SK-N-SH (cell line): Measurements from ENCODE around the gene UQCRC1. TPM values are rescaled to one million over a fixed set of nuclear protein-coding genes. Genes with fewer than 3 reads are reported as not detected.

Experiments used
- CTCF ChIA-PET: fragments of 300-600, 350-600 bp; formaldehyde crosslinking; extraction: SDS; loops from one replicate; lab custom pipeline; 2021; lab: Yijun Ruan, JAX
- POLR2A ChIA-PET: fragments of 350-600 bp; sonication (Branson Sonifier 250); formaldehyde crosslinking; extraction: SDS; loops from one replicate; lab custom pipeline; 2020; ENCODE audit warnings: antibody characterized with exemption, inconsistent platforms; lab: Yijun Ruan, JAX
- DNase-seq: peaks from one replicate; pipeline ENCODE4 v3.0.0; 2012
- H2AFZ ChIP-seq: fragments of 200-600 bp; sonication (generic); 2 replicates; pipeline ENCODE4 v1.8.1; 2016; ENCODE audit warnings: antibody characterized with exemption, mild to moderate bottlenecking, low read depth
- H3F3A ChIP-seq: fragments of 200-600 bp; sonication (generic); replicated peaks from 2 replicates; pipeline ENCODE3; 2016; ENCODE audit warnings: antibody characterized with exemption, mild to moderate bottlenecking; ENCODE audit not compliant: insufficient read depth
- H3K27ac ChIP-seq, 2 experiments: fragments of 200-500 bp in 1 of 2; fragments of 200-600 bp in 1 of 2; sonication (Bioruptor generic) in 1 of 2; sonication (generic), shearing (Covaris generic) in 1 of 2; 2 replicates each; pipeline versions ENCODE4 v1.5.1 to v1.6.1; 2014 to 2016; ENCODE audit warnings: low read depth in 2 of 2, inconsistent platforms in 1 of 2, low read length in 1 of 2, mild to moderate bottlenecking in 1 of 2, mixed read lengths in 1 of 2
- H3K27me3 ChIP-seq: fragments of 200-600 bp; sonication (generic), shearing (Covaris generic); 2 replicates; pipeline ENCODE4 v1.6.1; 2016; ENCODE audit warnings: mixed run types; ENCODE audit not compliant: insufficient read depth
- H3K36me3 ChIP-seq, 2 experiments: fragments of 200-500 bp in 1 of 2; fragments of 200-600 bp in 1 of 2; sonication (Bioruptor generic) in 1 of 2; sonication (generic) in 1 of 2; replicated peaks in 1 of 2; 2 replicates each; pipeline versions ENCODE3 to v1.5.1; 2014 to 2016; ENCODE audit warnings: low read length in 1 of 2, mild to moderate bottlenecking in 1 of 2; ENCODE audit not compliant: insufficient read depth in 2 of 2, control insufficient read depth in 1 of 2
- H3K4me1 ChIP-seq, 2 experiments: fragments of 200-500 bp in 1 of 2; fragments of 200-600 bp in 1 of 2; sonication (Bioruptor generic) in 1 of 2; sonication (generic), shearing (Covaris generic) in 1 of 2; 2 replicates each; pipeline versions ENCODE4 v1.5.1 to v1.6.1; 2014 to 2016; ENCODE audit warnings: low read depth in 1 of 2, low read length in 1 of 2, mixed run types in 1 of 2; ENCODE audit not compliant: insufficient read depth in 2 of 2, control insufficient read depth in 1 of 2
- H3K4me2 ChIP-seq: fragments of 200-600 bp; sonication (generic), shearing (Covaris generic); 2 replicates; pipeline ENCODE4 v1.6.1; 2017; ENCODE audit warnings: mixed run types
- H3K4me3 ChIP-seq, 2 experiments: fragments of 200-500 bp in 1 of 2; fragments of 200-600 bp in 1 of 2; sonication (Bioruptor generic) in 1 of 2; sonication (generic), shearing (Covaris generic) in 1 of 2; 2 replicates each; pipeline versions ENCODE4 v1.5.1 to v1.8.1; 2014 to 2016; ENCODE audit warnings: low read depth in 2 of 2, inconsistent platforms in 1 of 2, low read length in 1 of 2, mild to moderate bottlenecking in 1 of 2, mixed read lengths in 1 of 2, moderate library complexity in 1 of 2
- H3K79me2 ChIP-seq: fragments of 200-600 bp; sonication (generic); 2 replicates; pipeline ENCODE4 v1.8.1; 2017; ENCODE audit warnings: mild to moderate bottlenecking; ENCODE audit not compliant: insufficient read depth
- H3K9ac ChIP-seq: fragments of 200-600 bp; sonication (generic); 2 replicates; pipeline ENCODE4 v1.6.1; 2017; ENCODE audit warnings: mixed run types
- H3K9me2 ChIP-seq: fragments of 200-600 bp; sonication (generic); 2 replicates; pipeline ENCODE4 v1.6.1; 2017; ENCODE audit warnings: mixed run types
- H3K9me3 ChIP-seq: fragments of 200-600 bp; sonication (generic); 2 replicates; pipeline ENCODE4 v1.6.1; 2017; ENCODE audit warnings: mixed run types, mild to moderate bottlenecking, moderate library complexity
- H4K20me1 ChIP-seq: fragments of 200-600 bp; sonication (generic); 2 replicates; pipeline ENCODE4 v1.6.1; 2017; ENCODE audit warnings: mild to moderate bottlenecking, mixed run types; ENCODE audit not compliant: insufficient read depth
- CHD2 ChIP-seq: fragments of 150-350 bp; IDR thresholded peaks from 2 replicates; pipeline ENCODE4 v1.6.1; 2018; ENCODE audit warnings: low read length; ENCODE audit not compliant: partially characterized antibody
- FOSL2 ChIP-seq: IDR thresholded peaks from 2 replicates; pipeline ENCODE4 v1.4.0; 2012; ENCODE audit warnings: low read depth, mild to moderate bottlenecking, moderate library complexity, borderline replicate concordance
- IRF3 ChIP-seq: fragments of 150-350 bp; IDR thresholded peaks from 2 replicates; pipeline ENCODE4 v1.6.1; 2016; ENCODE audit warnings: mild to moderate bottlenecking, low read depth, low read length
- JUND ChIP-seq: IDR thresholded peaks from 2 replicates; pipeline ENCODE4 v1.4.0; 2012
- MAX ChIP-seq: IDR thresholded peaks from 2 replicates; pipeline ENCODE4 v1.4.0; 2012; ENCODE audit warnings: low read depth
- MEF2A ChIP-seq: IDR thresholded peaks from 2 replicates; pipeline ENCODE4 v1.4.0; 2012; ENCODE audit warnings: low read depth, borderline replicate concordance
- NFIC ChIP-seq: IDR thresholded peaks from 2 replicates; pipeline ENCODE4 v1.4.0; 2012; ENCODE audit warnings: borderline replicate concordance
- NRF1 ChIP-seq: IDR thresholded peaks from 2 replicates; pipeline ENCODE4 v1.6.1; 2012; ENCODE audit warnings: low read depth, mild to moderate bottlenecking, low read length
- PBX3 ChIP-seq: IDR thresholded peaks from 2 replicates; pipeline ENCODE4; 2012
- POLR2AphosphoS5 ChIP-seq: IDR thresholded peaks from 2 replicates; pipeline ENCODE4 v1.6.1; 2012; ENCODE audit warnings: low read depth, low read length
- RAD21 ChIP-seq: IDR thresholded peaks from 2 replicates; pipeline ENCODE4 v1.6.1; 2012; ENCODE audit warnings: mild to moderate bottlenecking, low read length
- RFX5 ChIP-seq: IDR thresholded peaks from 2 replicates; pipeline ENCODE4 v1.6.1; 2012; ENCODE audit warnings: mild to moderate bottlenecking, improper control_type of control experiment, low read length
- RXRA ChIP-seq: IDR thresholded peaks from 2 replicates; pipeline ENCODE4 v1.4.0; 2012; ENCODE audit warnings: low read depth, mild to moderate bottlenecking, borderline replicate concordance
- TAF1 ChIP-seq: IDR thresholded peaks from 2 replicates; pipeline ENCODE4 v1.6.1; 2012; ENCODE audit warnings: low read depth, mild to moderate bottlenecking, low read length, moderate library complexity, borderline replicate concordance
- TCF12 ChIP-seq: IDR thresholded peaks from 2 replicates; pipeline ENCODE4 v1.4.0; 2012
- TEAD4 ChIP-seq: IDR thresholded peaks from 2 replicates; pipeline ENCODE4 v1.4.0; 2012; ENCODE audit warnings: mild to moderate bottlenecking, borderline replicate concordance; ENCODE audit not compliant: insufficient read depth
- WGBS: methylation state at CpG from one replicate; pipeline ENCODE4 v1.1.6; 2017; ENCODE audit warnings: low lambda C conversion rate; 5-methylcytosine and 5-hydroxymethylcytosine counted together
- polyA plus RNA-seq, 3 experiments: library from polyadenylated mRNA; depleted of rRNA; stranded (reverse); fragments of >200 nt; gene quantifications; 2 replicates each; pipeline ENCODE4 v1.2.3, GENCODE V29; 2012

The UQCRC1 gene
- polyA plus RNA-seq, 1 of the 3 experiments (the other 2 are of a cell fraction), result 284 TPM

GRCh38 chr3:48575366-48575765 lies 34.1 kb downstream of the UQCRC1 start:
- Histone ChIP-seq H4K20me1 (no peaks in the 10 kb centered on the region), H3K27ac (no peak overlapping the region), H3K79me2 (no peaks in the 10 kb centered on the region), H3K9ac (no peak overlapping the region), H3K4me1 (no peaks in the 10 kb centered on the region), H3K27me3 (no peaks in the 10 kb centered on the region), H3K36me3 (no peaks in the 10 kb centered on the region), H3K4me3 (no peak overlapping the region), H3K9me3 (no peaks in the 10 kb centered on the region), H3K4me2 (no peak overlapping the region), H3F3A (no peaks in the 10 kb centered on the region), H3K9me2 (no peaks in the 10 kb centered on the region), H2AFZ (no peak overlapping the region)
- no peak for DNase-seq
- WGBS, result 71% methylated on average over 2 of the region's 17 CpGs
- TF ChIP-seq PBX3 (no peak), CHD2 (no peak), FOSL2 (no peak), RXRA (no peak), NRF1 (no peak), TCF12 (no peak), MEF2A (no peak), TEAD4 (no peak), TAF1 (no peak), JUND (no peak), POLR2AphosphoS5 (no peak), RAD21 (no peak)
- CTCF ChIA-PET, result no interaction called here
- POLR2A ChIA-PET, result interaction anchor here (0.6 kb wide), 1 partner anchor 226 kb away, joined by 3 read pairs; no protein-coding TSS in a partner anchor

- Histone ChIP-seq H3F3A (no peaks in the 10 kb centered on the region), H3K27me3 (no peaks in the 10 kb centered on the region), H3K4me3 (no peak overlapping the region), H3K27ac (no peak overlapping the region), H3K9me2 (no peaks in the 10 kb centered on the region), H3K4me2 (no peak overlapping the region), H4K20me1 (no peaks in the 10 kb centered on the region), H3K9me3 (no peaks in the 10 kb centered on the region), H3K9ac (no peak overlapping the region), H2AFZ (no peak overlapping the region), H3K36me3 (no peaks in the 10 kb centered on the region), H3K4me1 (no peaks in the 10 kb centered on the region), H3K79me2 (no peaks in the 10 kb centered on the region)
- 100% methylated on average over 5 of the region's 10 CpGs for WGBS
- ChIA-PET POLR2A (no interaction called here), CTCF (no interaction called here)
- DNase-seq, result no peak
- TF ChIP-seq JUND (no peak), MAX (no peak), NFIC (no peak), IRF3 (no peak), RFX5 (no peak)
Observed at GRCh38 chr3:48573973-48574585, 35.4 kb downstream of the UQCRC1 start.
